HCEC 1CT (cell line): ENCODE data around the gene INSIG2.
A peak's percentile ranks its signal among the peaks of the same experiment; 100 is the strongest.

ENCODE experiments used
- DNase-seq: peaks from one replicate; pipeline ENCODE4 v3.0.0-alpha.2; 2017

Gene INSIG2

DNA sequence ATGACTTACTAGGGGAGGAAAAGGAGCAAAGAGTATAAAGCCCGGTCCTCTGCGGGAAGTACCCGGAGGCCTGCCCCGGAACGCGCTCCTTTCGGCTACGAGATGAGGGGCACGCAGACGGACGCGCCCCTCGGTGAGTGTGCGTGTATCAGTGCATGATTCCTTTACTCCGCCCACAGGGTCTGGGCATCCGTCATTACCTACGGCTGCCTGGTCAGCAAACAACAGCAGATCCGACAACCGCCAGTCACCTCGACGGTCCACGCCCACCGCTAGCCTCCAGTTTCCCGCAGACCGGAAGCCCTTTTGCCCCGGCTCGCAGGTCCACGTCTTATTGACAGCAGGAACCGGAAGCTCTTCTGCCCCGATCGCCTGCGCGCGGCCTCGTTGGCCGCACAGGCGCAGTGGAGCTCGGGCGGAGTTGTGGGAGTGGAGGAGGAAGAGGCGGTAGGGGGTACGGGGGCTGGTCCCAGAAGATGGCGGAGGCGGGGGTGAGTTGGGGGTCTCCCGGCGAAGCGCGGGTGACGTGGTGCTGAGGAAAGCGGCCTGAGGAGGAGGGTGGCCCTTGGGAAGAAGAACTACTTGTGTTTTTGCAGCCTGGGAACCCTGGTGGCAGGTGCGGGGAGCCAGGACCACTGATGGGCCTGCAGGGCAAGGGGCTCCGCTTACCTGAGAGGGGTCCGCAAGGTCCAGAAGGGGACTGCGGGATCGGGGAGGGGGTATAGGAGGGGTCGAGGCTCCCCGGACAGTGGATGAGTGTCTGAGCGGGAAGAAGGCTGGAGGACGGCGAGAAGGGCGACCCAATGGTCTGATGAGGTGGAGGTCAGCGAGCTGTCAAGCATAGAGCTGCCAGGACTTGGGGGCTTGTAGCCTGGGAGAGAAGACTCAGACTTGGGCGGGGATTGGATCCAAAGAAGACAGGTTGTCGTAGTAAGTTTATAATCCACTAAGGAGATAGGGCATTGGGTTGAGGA lies at the start of gene INSIG2:
TSS of gene INSIG2 (plus strand) at position 421 of the 974 bp plus-strand sequence. CDS start 8,086 bp downstream, outside the sequence.
- peak; percentile 98 for DNase-seq

GRCh38 chr2:118040891-118041290 lies 47.4 kb upstream of the INSIG2 start:
- no peak for DNase-seq

DNA sequence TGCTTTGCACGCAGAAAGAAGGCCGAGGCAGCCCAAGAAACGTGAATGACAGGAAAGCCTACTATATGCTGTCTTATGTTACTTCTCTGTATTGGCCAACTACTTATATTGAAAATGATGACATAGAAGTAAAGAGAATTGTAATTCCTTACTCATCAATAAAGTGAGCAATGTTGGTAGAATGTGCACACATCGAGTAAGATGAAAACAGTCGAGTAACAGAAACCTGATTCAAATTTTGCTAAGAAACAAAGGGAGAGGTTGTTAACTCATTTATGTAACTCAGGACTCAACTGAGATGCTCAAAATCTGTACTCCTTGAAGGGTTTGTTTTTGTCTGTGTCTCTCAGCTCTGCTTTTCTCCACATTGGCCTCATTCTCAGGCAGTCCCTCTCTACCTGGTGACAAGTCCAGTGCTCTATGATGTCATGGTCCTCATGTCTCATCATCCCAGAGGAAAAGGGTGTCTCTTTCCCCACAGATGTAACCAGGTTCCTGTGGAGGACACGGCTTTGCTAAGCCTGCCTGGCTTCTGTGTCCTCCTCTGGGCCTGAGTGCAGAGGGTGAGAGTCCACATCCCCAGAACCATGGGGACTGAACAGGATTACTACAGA lies 44.1 kb upstream of the INSIG2 start:
- DNase-seq = no peak

GRCh38 chr2:118044854-118045253 lies 43.4 kb upstream of the INSIG2 start:
- no peak for DNase-seq

- no peak for DNase-seq
Measured at GRCh38 chr2:118045286-118045685, 43.0 kb upstream of the INSIG2 start.

- DNase-seq = peak; percentile 48
Measured at GRCh38 chr2:118046634-118047210, 41.5 kb upstream of the INSIG2 start.

- peak; percentile 46 for DNase-seq
Measured at GRCh38 chr2:118047380-118047826, 40.9 kb upstream of the INSIG2 start.

DNA sequence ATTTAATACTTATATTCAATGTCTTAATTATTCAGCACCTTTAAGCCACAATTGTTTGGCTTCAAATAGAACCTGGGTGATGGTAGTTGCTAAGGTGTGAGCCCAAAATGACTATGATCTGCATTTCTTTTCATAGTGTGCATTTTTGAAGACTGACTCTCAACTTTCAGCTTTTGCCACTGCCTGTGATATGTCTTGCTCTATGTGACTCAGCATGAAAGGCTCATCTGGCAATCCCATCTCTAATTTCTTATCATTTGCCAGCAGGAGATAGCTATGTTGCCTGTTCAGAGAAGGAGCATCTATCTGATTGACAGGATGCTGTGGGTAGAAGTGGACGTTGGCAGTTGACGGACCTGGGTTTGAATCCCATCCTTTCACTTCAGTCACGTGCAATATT lies 39.9 kb upstream of the INSIG2 start:
- DNase-seq = peak; percentile 10

- no peak for DNase-seq
Measured at GRCh38 chr2:118049140-118049815, 39.0 kb upstream of the INSIG2 start.

GRCh38 chr2:118049816-118050140 lies 38.5 kb upstream of the INSIG2 start:
- no peak for DNase-seq

- DNase-seq = peak; percentile 43
Measured at GRCh38 chr2:118050386-118050785, 37.9 kb upstream of the INSIG2 start.

DNA sequence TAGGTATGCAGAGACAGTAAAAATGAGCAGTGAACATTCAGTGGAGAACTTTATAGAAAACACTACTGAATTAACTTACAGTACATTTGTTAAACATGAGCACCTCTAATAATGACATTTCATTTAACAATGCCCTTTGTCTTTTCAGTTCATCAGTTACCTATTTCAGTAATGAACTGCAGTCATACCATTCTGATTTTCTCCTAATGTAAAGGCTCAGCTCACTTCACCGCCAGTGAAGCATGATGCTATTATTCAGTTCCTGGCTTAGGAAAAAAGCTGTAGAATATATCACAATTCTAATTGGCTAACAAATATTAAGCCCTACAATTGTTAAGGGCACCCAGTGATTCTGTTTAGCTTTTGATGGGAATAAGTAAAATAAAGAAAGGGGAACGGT lies 37.3 kb upstream of the INSIG2 start:
- DNase-seq = no peak

DNA sequence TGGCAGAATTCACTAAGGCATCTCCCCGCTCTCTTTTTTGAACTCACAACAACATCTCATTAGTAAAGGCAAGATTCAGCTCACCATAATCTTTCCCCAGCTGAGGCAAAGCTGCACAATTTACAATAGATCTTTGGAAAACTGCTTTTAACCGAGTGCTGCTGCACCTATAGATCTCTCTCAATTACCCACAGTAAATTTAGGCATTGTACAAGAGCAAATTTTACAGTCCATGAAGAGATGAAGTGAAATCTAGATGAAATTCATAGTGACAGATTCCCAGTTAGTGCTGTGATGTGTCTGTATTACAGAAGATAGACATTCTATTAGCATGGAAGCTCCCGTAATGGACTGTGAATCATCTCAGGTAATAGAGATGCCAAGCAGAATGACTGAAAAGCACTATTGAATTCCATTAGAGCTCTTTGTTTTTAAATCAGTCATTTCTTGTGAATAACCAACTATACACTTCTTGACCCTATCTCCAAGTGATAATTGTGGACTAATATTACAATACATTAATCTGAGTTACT lies 36.4 kb upstream of the INSIG2 start:
- DNase-seq = no peak

- DNase-seq = no peak
Measured at GRCh38 chr2:118052474-118052873, 35.8 kb upstream of the INSIG2 start.

GRCh38 chr2:118053681-118054080 lies 34.6 kb upstream of the INSIG2 start:
- DNase-seq = no peak

- no peak for DNase-seq
Measured at GRCh38 chr2:118054213-118055008, 33.9 kb upstream of the INSIG2 start.

GRCh38 chr2:118055512-118056164 lies 32.6 kb upstream of the INSIG2 start:
- no peak for DNase-seq

- DNase-seq = no peak
Measured at GRCh38 chr2:118056165-118056534, 32.1 kb upstream of the INSIG2 start.

DNA sequence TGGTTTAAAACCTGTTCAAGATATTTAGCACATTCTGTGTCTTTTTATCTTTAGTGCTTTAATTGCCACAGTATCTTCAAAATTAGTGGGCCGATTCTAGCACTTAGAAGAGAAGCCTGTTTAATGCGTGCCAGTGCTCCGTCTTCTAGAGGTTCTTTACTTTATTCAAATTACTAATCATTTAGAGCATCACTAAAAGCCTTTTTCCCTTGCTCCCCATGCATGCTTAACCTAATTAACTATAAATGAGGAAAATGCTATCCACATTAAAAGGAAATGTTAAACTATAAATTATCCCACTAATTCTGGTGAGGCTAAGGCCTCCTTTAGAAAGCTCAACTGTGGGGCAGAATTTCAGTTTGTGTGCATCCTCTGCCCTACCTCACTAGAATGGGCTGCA lies 31.5 kb upstream of the INSIG2 start:
- DNase-seq = no peak

GRCh38 chr2:118058951-118059350 lies 29.3 kb upstream of the INSIG2 start:
- DNase-seq = no peak

- DNase-seq = peak; percentile 67
Measured at GRCh38 chr2:118059919-118060478, 28.3 kb upstream of the INSIG2 start.
